Measurements from ENCODE around the gene HGS. TPM values are rescaled to one million over a fixed set of nuclear protein-coding genes. Genes with fewer than 3 reads are reported as not detected.
A peak's percentile ranks its signal among the peaks of the same experiment; 100 is the strongest.

Gene HGS
- total and polyA plus RNA-seq, 2 of the 13 experiments (the other 11 are each of a cell fraction or from before 2014, with no cell fraction given) = 73.3 to 78.1 TPM

- TF ChIP-seq CTCF (CRISPR knock-in tag; IDR thresholded peaks at IDR 0.05) (peak; percentile 61), PITX1 (CRISPR knock-in tag; IDR thresholded peaks at IDR 0.05) (0 out of 2 replicates have a peak, but pooled peaks have one; percentile 9), ZNF747 (CRISPR knock-in tag; IDR thresholded peaks at IDR 0.05; ENCODE audit: borderline replicate concordance) (peak; percentile 45; the same call in 1 of the 2 replicates), KAT2B (IDR thresholded peaks at IDR 0.05; ENCODE audit: borderline replicate concordance, low read depth, low read length) (no peak), TRIM22 (IDR thresholded peaks at IDR 0.05) (no peak), TCF7 (IDR thresholded peaks at IDR 0.05; ENCODE audit: low read depth) (no peak), ZNF761 (CRISPR knock-in tag; conservative IDR thresholded peaks at IDR 0.05) (0 out of 2 replicates have a peak, but pooled peaks have one; percentile 59), ZNF576 (CRISPR knock-in tag; IDR thresholded peaks at IDR 0.05) (0 out of 2 replicates have a peak, but pooled peaks have one; percentile 40), SALL2 (CRISPR knock-in tag; IDR thresholded peaks at IDR 0.05) (peak; percentile 50; the same call in 1 of the 2 replicates), XRCC5 (optimal IDR thresholded peaks at IDR 0.05; ENCODE audit: low read length) (peak; percentile 47), ZNF333 (CRISPR knock-in tag; IDR thresholded peaks at IDR 0.05; ENCODE audit: borderline replicate concordance) (peak; percentile 72; the same call in 1 of the 2 replicates), NONO (IDR thresholded peaks at IDR 0.05) (no peak), NONO (CRISPR knock-in tag; conservative IDR thresholded peaks at IDR 0.05) (peak; percentile 15; the same call in 1 of the 2 replicates), FOXO1 (CRISPR knock-in tag; IDR thresholded peaks at IDR 0.05) (0 out of 2 replicates have a peak, but pooled peaks have one; percentile 27), DR1 (CRISPR knock-in tag; IDR thresholded peaks at IDR 0.05) (0 out of 2 replicates have a peak, but pooled peaks have one; percentile 19), MLLT10 (CRISPR knock-in tag; IDR thresholded peaks at IDR 0.05) (no peak), HMGXB4 (CRISPR knock-in tag; IDR thresholded peaks at IDR 0.05; ENCODE audit: borderline replicate concordance in 1 of 2, low read depth in 1 of 2) (peak; percentile 17 to 26; a peak in 1 of 4 replicates), HNRNPL (IDR thresholded peaks at IDR 0.05; ENCODE audit: low read depth, low read length) (0 out of 2 replicates have a peak, but pooled peaks have one; percentile 11), PRMT3 (CRISPR knock-in tag; IDR thresholded peaks at IDR 0.05; ENCODE audit: borderline replicate concordance, low read depth) (no peak), GTF3A (CRISPR knock-in tag; conservative IDR thresholded peaks at IDR 0.05) (no peak), ARID3A (IDR thresholded peaks at IDR 0.05; ENCODE audit: low read depth, low read length) (0 out of 2 replicates have a peak, but pooled peaks have one; percentile 46), ZNF430 (CRISPR knock-in tag; IDR thresholded peaks at IDR 0.05) (0 out of 2 replicates have a peak, but pooled peaks have one; percentile 24)
Observed at GRCh38 chr17:81701288-81702071, 17.7 kb downstream of the HGS start (continued).
